Measurements from ENCODE around the gene ECM2. TPM values are rescaled to one million over a fixed set of nuclear protein-coding genes. Genes with fewer than 3 reads are reported as not detected.

The ECM2 gene
- total RNA-seq, 1 experiment from 2014 or later: not detected

DNA sequence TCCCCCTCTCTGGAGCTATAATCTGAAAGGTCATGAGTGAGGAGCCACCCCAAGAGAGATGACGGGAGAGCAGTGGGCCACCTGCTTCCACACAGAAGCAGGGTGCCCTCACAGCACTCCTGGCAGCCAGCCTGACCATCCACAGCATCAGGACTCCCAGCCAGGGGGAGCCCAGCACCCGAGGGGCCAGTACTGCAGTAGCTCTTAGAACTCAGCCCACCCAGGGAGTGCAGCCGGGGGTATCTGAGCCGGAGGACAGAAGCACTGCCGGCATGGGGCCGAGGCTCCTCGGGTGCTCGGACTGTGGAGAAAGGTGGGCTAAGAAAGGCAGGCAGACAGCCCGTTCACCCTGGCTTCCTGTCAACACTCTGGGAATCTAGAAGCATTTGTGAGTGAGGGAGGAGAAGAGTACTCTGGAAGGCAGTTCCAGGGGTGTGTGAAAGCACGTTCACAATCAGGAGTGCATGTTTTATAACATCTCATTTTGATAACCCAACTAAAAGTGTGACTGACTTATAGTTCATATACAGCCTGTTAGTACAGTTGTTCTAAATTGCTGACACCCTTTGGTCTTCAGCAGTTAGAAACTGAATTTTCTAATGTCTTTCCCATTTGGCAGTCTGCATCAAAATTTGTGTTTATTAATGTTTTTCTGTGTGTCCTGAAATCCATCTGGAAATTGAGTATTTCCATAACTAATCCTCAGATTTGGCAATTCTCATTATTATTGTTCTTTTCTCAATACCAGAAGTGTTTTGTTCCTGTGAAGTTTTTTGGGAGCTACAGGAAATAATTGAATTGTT, 27.6 kb downstream of the ECM2 start:
- CTCF ChIA-PET: no interaction called here
- no TSS peak for BruUV-seq (replicated peaks)
- intact Hi-C loops (cut with micrococcal nuclease; ENCODE audit: unreplicated experiment): no loop called here
- peaks cover 20% of the 10 kb centered on the region for H3K4me1 Mint-ChIP-seq (ENCODE audit: low read depth, unreplicated experiment)
- H3K27ac Mint-ChIP-seq (ENCODE audit: unreplicated experiment): no peak overlapping the region
- H3K4me3 Mint-ChIP-seq (ENCODE audit: low read depth, unreplicated experiment): no peak overlapping the region
- H3K27me3 Mint-ChIP-seq (ENCODE audit: unreplicated experiment): no peaks in the 10 kb centered on the region
- no peaks in the 10 kb centered on the region for H3K36me3 Mint-ChIP-seq (ENCODE audit: insufficient read depth, unreplicated experiment)
- no peaks in the 10 kb centered on the region for H3K9me3 Mint-ChIP-seq (ENCODE audit: low read depth, unreplicated experiment)
- no peak for DNase-seq
- TF ChIP-seq CTCF (IDR thresholded peaks at IDR 0.05; ENCODE audit: unreplicated experiment): no peak

DNA sequence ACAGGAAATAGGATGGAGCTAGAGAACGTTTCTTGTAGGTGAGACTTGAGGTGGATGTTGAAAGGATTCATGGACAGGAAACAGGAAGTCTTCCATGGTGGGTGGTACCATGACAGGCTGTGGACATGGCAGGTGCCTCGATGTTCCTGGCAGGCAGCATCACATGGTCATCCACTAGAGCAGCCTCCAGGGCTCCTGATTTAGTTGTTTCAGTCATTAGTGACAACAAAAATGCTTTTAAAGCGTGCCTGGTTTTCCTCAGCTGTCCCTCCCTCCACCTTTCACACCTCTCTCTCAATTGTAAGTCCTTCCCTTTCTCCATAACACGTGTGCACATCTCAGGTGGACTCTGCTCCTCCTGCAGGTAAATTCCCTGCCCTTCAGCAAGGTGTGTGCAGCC, 28.3 kb downstream of the ECM2 start:
- no peaks in the 10 kb centered on the region for H3K27me3 Mint-ChIP-seq (ENCODE audit: unreplicated experiment)
- H3K9me3 Mint-ChIP-seq (ENCODE audit: low read depth, unreplicated experiment): no peaks in the 10 kb centered on the region
- H3K4me1 Mint-ChIP-seq (ENCODE audit: low read depth, unreplicated experiment): peaks cover 15% of the 10 kb centered on the region
- CTCF ChIA-PET: no interaction called here
- TF ChIP-seq CTCF (IDR thresholded peaks at IDR 0.05; ENCODE audit: unreplicated experiment): no peak
- no peak overlapping the region for H3K4me3 Mint-ChIP-seq (ENCODE audit: low read depth, unreplicated experiment)
- BruUV-seq (replicated peaks): no TSS peak
- no peak for DNase-seq
- intact Hi-C loops (cut with micrococcal nuclease; ENCODE audit: unreplicated experiment): no loop called here
- no peak overlapping the region for H3K27ac Mint-ChIP-seq (ENCODE audit: unreplicated experiment)
- H3K36me3 Mint-ChIP-seq (ENCODE audit: insufficient read depth, unreplicated experiment): no peaks in the 10 kb centered on the region

DNA sequence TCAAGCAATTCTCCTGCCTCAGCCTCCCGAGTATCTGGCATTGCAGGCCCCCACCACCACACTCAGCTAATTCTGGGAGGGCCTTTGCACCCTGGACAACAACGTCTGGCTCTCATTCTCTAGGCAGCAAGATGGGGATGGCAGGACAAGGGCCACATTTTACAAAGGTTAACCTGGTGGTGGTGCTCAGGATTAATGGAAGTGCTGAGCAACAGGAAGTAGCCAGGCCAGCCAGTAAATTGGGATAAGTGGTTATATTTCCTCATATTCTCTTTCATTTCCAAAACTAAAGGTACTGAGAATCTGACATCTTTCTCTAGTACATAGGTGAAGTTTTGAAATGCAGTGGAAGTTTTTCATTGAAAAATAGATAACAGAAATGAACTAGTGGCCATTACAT, 28.8 kb downstream of the ECM2 start:
- H3K4me1 Mint-ChIP-seq (ENCODE audit: low read depth, unreplicated experiment): peaks cover 12% of the 10 kb centered on the region
- no peak for TF ChIP-seq CTCF (IDR thresholded peaks at IDR 0.05; ENCODE audit: unreplicated experiment)
- H3K36me3 Mint-ChIP-seq (ENCODE audit: insufficient read depth, unreplicated experiment): no peaks in the 10 kb centered on the region
- DNase-seq: no peak
- no peaks in the 10 kb centered on the region for H3K27me3 Mint-ChIP-seq (ENCODE audit: unreplicated experiment)
- CTCF ChIA-PET: no interaction called here
- intact Hi-C loops (cut with micrococcal nuclease; ENCODE audit: unreplicated experiment): no loop called here
- H3K4me3 Mint-ChIP-seq (ENCODE audit: low read depth, unreplicated experiment): no peak overlapping the region
- no peak overlapping the region for H3K27ac Mint-ChIP-seq (ENCODE audit: unreplicated experiment)
- BruUV-seq (replicated peaks): no TSS peak
- H3K9me3 Mint-ChIP-seq (ENCODE audit: low read depth, unreplicated experiment): no peaks in the 10 kb centered on the region

DNA sequence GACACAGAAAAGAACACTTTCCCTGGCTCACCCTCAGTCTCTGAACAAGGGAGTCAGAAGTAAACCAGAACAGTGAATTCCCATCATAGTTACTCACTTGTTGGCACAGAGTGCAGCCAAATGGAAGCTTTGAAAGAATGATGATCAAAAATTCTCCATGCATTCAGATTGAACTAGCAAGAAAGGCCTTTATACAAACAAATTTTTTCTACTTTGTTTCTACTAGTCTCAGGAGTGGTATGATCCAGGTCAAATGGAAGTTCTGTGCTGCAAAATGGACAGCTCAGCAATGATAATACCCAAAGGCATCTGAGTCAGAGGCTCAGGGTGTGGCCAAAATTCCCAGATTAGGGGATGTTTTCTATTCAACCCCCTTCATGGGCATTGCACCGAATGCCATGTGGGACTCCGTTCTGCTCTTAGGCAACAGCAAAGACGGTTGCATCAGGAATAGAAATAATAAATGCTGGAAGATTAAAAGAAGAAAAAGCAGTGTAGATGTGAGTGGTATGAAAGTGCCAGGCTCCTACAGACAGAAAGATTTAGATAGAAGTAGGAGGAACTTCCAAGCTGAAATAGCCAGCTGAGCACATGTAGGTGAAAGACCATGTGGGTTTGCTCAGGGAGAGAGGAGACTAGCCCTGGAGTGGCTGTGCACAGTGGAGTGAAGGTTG, 29.5 kb downstream of the ECM2 start:
- Mint-ChIP-seq H3K9me3 (ENCODE audit: low read depth, unreplicated experiment) (no peaks in the 10 kb centered on the region), H3K4me1 (ENCODE audit: low read depth, unreplicated experiment) (peaks cover 12% of the 10 kb centered on the region), H3K4me3 (ENCODE audit: low read depth, unreplicated experiment) (no peak overlapping the region), H3K27ac (ENCODE audit: unreplicated experiment) (peak overlapping the region; percentile 41), H3K36me3 (ENCODE audit: insufficient read depth, unreplicated experiment) (no peaks in the 10 kb centered on the region), H3K27me3 (ENCODE audit: unreplicated experiment) (no peaks in the 10 kb centered on the region)
- DNase-seq: no peak
- BruUV-seq (replicated peaks): no TSS peak
- intact Hi-C loops (cut with micrococcal nuclease; ENCODE audit: unreplicated experiment): no loop called here
- CTCF ChIA-PET: no interaction called here
- no peak for TF ChIP-seq CTCF (IDR thresholded peaks at IDR 0.05; ENCODE audit: unreplicated experiment)

Measured in Calu3 (cell line).